ENCODE data around the gene DGKD.

DGKD gene

GRCh38 chr2:233464056-233464455, 109.8 kb downstream of the DGKD start:
- no peak for DNase-seq

- no peak for DNase-seq
Measured at GRCh38 chr2:233464531-233465240, 110.4 kb downstream of the DGKD start.

- no peak for DNase-seq
Measured at GRCh38 chr2:233466991-233467603, 112.8 kb downstream of the DGKD start.

- no peak for DNase-seq
Measured at GRCh38 chr2:233468047-233468740, 113.9 kb downstream of the DGKD start.

- no peak for DNase-seq
Measured at GRCh38 chr2:233468741-233469110, 114.4 kb downstream of the DGKD start.

GRCh38 chr2:233469261-233470010, 115.1 kb downstream of the DGKD start:
- DNase-seq: no peak

- DNase-seq: no peak
Measured at GRCh38 chr2:233470011-233470687, 115.9 kb downstream of the DGKD start.

GRCh38 chr2:233470839-233471238, 116.5 kb downstream of the DGKD start:
- no peak for DNase-seq

- DNase-seq: no peak
Measured at GRCh38 chr2:233471291-233472035, 117.2 kb downstream of the DGKD start.

GRCh38 chr2:233473386-233473791, 119.1 kb downstream of the DGKD start:
- DNase-seq: no peak

GRCh38 chr2:233473878-233474277, 119.6 kb downstream of the DGKD start:
- no peak for DNase-seq

GRCh38 chr2:233474308-233475160, 120.2 kb downstream of the DGKD start:
- DNase-seq: no peak

- DNase-seq: no peak
Measured at GRCh38 chr2:233476063-233476410, 121.7 kb downstream of the DGKD start.

- no peak for DNase-seq
Measured at GRCh38 chr2:233476651-233477547, 122.6 kb downstream of the DGKD start.

- DNase-seq: no peak
Measured at GRCh38 chr2:233477548-233478433, 123.5 kb downstream of the DGKD start.

GRCh38 chr2:233479616-233480489, 125.6 kb downstream of the DGKD start:
- DNase-seq: no peak

- DNase-seq: no peak
Measured at GRCh38 chr2:233480490-233481202, 126.4 kb downstream of the DGKD start.

Data from hematopoietic multipotent progenitor cell treated with erythropoietin and hydrocortisone succinate and interleukin-3 and kit ligand, for 8 days (in vitro differentiated cells).